Parathyroid adenoma (tissue), 2 donors: ENCODE results near the gene IMMP1L.

ENCODE experiments used
- H2AFZ ChIP-seq: fragments of 300-600 bp; sonication (generic); one replicate; pipeline ENCODE4 v1.7.0; 2017; ENCODE audit warnings: antibody characterized with exemption, mild to moderate bottlenecking
- H3K27ac ChIP-seq: fragments of 300-600 bp; sonication (generic); one replicate; pipeline ENCODE4 v1.7.0; 2017
- H3K27me3 ChIP-seq: fragments of 300-600 bp; sonication (generic); one replicate; pipeline ENCODE4 v1.7.0; 2017; ENCODE audit warnings: low read length; ENCODE audit not compliant: control insufficient read depth, insufficient read depth
- H3K36me3 ChIP-seq: fragments of 300-600 bp; sonication (generic); one replicate; pipeline ENCODE4 v1.7.0; 2017; ENCODE audit warnings: low read length; ENCODE audit not compliant: control insufficient read depth, insufficient read depth
- H3K4me1 ChIP-seq: fragments of 300-600 bp; sonication (generic); one replicate; pipeline ENCODE4 v1.7.0; 2017; ENCODE audit warnings: control low read depth
- H3K4me2 ChIP-seq: fragments of 300-600 bp; sonication (generic); one replicate; pipeline ENCODE4 v1.7.0; 2017; ENCODE audit warnings: low read length
- H3K4me3 ChIP-seq: fragments of 300-600 bp; sonication (generic); one replicate; pipeline ENCODE4 v1.7.0; 2017; ENCODE audit warnings: low read depth, low read length
- H3K79me2 ChIP-seq: fragments of 300-600 bp; sonication (generic); one replicate; pipeline ENCODE4 v1.7.0; 2017; ENCODE audit warnings: control low read depth
- H3K9ac ChIP-seq: fragments of 300-600 bp; sonication (generic); one replicate; pipeline ENCODE4 v1.7.0; 2017; ENCODE audit warnings: mild to moderate bottlenecking
- H3K9me3 ChIP-seq: fragments of 300-600 bp; sonication (generic); one replicate; pipeline ENCODE4 v1.7.0; 2017; ENCODE audit warnings: low read length; ENCODE audit not compliant: control insufficient read depth
- TF ChIP-seq, protein P1 (sequence below): fragments of 300-600 bp; sonication (generic); IDR thresholded peaks from one replicate; pipeline ENCODE4 v1.7.0; 2017; ENCODE audit warnings: antibody characterized with exemption, mild to moderate bottlenecking
- donor health status: primary hyperparathyroidism.

The IMMP1L gene

GRCh38 chr11:31422703-31423102 is 86.7 kb downstream of the IMMP1L start:
- H3K9ac ChIP-seq: no peak overlapping the region
- no peak overlapping the region for H3K27ac ChIP-seq
- no peaks in the 10 kb centered on the region for H3K27me3 ChIP-seq
- no peak overlapping the region for H2AFZ ChIP-seq
- no peak overlapping the region for H3K4me3 ChIP-seq
- TF ChIP-seq, protein P1, sequence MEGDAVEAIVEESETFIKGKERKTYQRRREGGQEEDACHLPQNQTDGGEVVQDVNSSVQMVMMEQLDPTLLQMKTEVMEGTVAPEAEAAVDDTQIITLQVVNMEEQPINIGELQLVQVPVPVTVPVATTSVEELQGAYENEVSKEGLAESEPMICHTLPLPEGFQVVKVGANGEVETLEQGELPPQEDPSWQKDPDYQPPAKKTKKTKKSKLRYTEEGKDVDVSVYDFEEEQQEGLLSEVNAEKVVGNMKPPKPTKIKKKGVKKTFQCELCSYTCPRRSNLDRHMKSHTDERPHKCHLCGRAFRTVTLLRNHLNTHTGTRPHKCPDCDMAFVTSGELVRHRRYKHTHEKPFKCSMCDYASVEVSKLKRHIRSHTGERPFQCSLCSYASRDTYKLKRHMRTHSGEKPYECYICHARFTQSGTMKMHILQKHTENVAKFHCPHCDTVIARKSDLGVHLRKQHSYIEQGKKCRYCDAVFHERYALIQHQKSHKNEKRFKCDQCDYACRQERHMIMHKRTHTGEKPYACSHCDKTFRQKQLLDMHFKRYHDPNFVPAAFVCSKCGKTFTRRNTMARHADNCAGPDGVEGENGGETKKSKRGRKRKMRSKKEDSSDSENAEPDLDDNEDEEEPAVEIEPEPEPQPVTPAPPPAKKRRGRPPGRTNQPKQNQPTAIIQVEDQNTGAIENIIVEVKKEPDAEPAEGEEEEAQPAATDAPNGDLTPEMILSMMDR: no peak
- no peak overlapping the region for H3K4me2 ChIP-seq
- H3K4me1 ChIP-seq: no peaks in the 10 kb centered on the region
- H3K9me3 ChIP-seq: no peaks in the 10 kb centered on the region
- H3K79me2 ChIP-seq: no peaks in the 10 kb centered on the region
- no peaks in the 10 kb centered on the region for H3K36me3 ChIP-seq

GRCh38 chr11:31421820-31422219 is 87.6 kb downstream of the IMMP1L start:
- H3K4me3 ChIP-seq: no peak overlapping the region
- H3K27ac ChIP-seq: no peak overlapping the region
- H3K9me3 ChIP-seq: no peaks in the 10 kb centered on the region
- no peaks in the 10 kb centered on the region for H3K4me1 ChIP-seq
- TF ChIP-seq, protein P1: no peak
- H3K27me3 ChIP-seq: no peaks in the 10 kb centered on the region
- no peak overlapping the region for H3K9ac ChIP-seq
- no peaks in the 10 kb centered on the region for H3K36me3 ChIP-seq
- H3K4me2 ChIP-seq: no peak overlapping the region
- H3K79me2 ChIP-seq: no peaks in the 10 kb centered on the region
- no peak overlapping the region for H2AFZ ChIP-seq

DNA sequence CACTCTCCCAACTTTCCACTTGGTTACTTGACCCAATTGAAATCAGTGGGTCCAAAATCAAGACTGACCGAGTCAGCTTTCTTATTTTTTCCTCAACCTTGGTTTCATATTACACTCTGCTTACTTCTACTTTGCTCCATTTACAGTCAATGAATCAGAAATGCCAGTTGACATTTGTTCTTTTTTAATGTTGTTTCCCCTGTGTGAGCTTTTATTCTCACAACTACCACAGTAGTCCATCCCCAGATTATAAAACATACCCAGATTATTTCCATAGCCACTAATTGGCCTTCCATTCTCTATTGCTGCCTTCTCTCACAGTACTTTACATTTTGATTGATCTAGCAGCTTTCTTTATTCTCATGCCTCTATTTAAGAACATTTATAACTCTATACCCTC is 89.8 kb downstream of the IMMP1L start:
- Histone ChIP-seq H3K4me3 (no peak overlapping the region), H3K4me2 (no peak overlapping the region), H3K9ac (no peak overlapping the region), H3K27me3 (no peaks in the 10 kb centered on the region), H3K79me2 (no peaks in the 10 kb centered on the region), H3K9me3 (no peaks in the 10 kb centered on the region), H3K4me1 (no peaks in the 10 kb centered on the region), H3K27ac (no peak overlapping the region), H2AFZ (no peak overlapping the region), H3K36me3 (no peaks in the 10 kb centered on the region)
- TF ChIP-seq, protein P1: no peak

DNA sequence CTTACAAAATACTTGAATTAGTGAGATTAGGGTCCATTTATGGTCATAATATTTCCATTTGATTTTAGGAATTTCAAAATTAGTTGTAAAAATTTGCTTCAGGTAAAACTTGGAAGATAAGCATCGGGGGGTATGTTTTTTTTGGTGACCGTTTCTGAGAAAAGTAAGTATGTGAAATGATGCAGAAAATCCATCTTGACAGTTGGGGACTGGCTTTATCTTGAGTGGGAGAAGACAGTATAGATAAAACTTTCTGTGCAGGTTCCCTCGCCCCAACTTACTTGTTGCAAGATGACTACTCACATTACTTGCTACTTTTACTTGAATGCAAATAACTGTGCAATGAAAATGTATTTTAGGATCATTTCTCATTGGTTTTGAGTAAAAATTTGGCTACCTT is 90.3 kb downstream of the IMMP1L start:
- Histone ChIP-seq H3K36me3 (no peaks in the 10 kb centered on the region), H3K4me3 (no peak overlapping the region), H3K27ac (no peak overlapping the region), H3K79me2 (no peaks in the 10 kb centered on the region), H3K4me1 (no peaks in the 10 kb centered on the region), H3K9ac (no peak overlapping the region), H2AFZ (no peak overlapping the region), H3K27me3 (no peaks in the 10 kb centered on the region), H3K4me2 (no peak overlapping the region), H3K9me3 (no peaks in the 10 kb centered on the region)
- TF ChIP-seq, protein P1: no peak

DNA sequence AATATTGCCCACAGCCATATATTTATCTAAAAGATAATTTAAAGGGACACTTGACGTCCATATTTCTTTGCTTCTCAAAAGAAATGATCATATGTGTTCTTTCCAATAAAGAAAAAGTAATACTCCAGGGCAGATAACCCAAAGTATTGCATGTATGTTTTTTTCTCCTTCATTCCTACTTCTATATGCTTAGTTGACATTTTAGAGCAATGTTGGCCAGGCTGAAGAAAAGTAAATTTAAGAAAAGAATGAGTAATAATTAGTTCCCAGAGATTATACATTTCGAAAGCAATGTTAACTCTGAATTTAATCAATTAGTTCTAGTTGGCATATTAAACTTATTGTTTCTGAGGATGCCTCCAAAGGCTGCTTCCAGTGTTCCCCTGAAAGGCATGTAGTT is 91.6 kb downstream of the IMMP1L start:
- no peak overlapping the region for H3K9ac ChIP-seq
- no peak overlapping the region for H3K4me2 ChIP-seq
- TF ChIP-seq, protein P1: no peak
- no peak overlapping the region for H3K4me3 ChIP-seq
- no peaks in the 10 kb centered on the region for H3K27me3 ChIP-seq
- H3K4me1 ChIP-seq: no peaks in the 10 kb centered on the region
- no peaks in the 10 kb centered on the region for H3K9me3 ChIP-seq
- no peaks in the 10 kb centered on the region for H3K79me2 ChIP-seq
- no peaks in the 10 kb centered on the region for H3K36me3 ChIP-seq
- no peak overlapping the region for H3K27ac ChIP-seq
- no peak overlapping the region for H2AFZ ChIP-seq
